HCT116 (cell line): Measurements from ENCODE around the gene SIPA1L3.

ENCODE experiments used
- EZH2 ChIP-seq: fragments of 200-600 bp; sonication (generic); IDR thresholded peaks from 2 replicates; pipeline ENCODE4 v1.6.1; 2017; ENCODE audit warnings: antibody characterized with exemption, mixed run types
- EZH2phosphoT487 ChIP-seq: fragments of 200-600 bp; IDR thresholded peaks from 2 replicates; pipeline ENCODE4 v1.6.1; 2018; ENCODE audit warnings: antibody characterized with exemption, borderline replicate concordance
- POLR2A ChIP-seq: IDR thresholded peaks from 2 replicates; pipeline ENCODE4 v1.7.0; 2011; ENCODE audit warnings: borderline replicate concordance; ENCODE audit not compliant: insufficient read depth, insufficient read length; ENCODE audit errors: extremely low read depth
- POLR2AphosphoS5 ChIP-seq: IDR thresholded peaks from 2 replicates; pipeline ENCODE4 v1.6.1; 2011; ENCODE audit warnings: mild to moderate bottlenecking, low read depth, low read length, moderate library complexity
- RAD21 ChIP-seq: IDR thresholded peaks from 2 replicates; pipeline ENCODE4 v1.6.1; 2012; ENCODE audit warnings: low read depth, mild to moderate bottlenecking
- SIN3A ChIP-seq: IDR thresholded peaks from 2 replicates; pipeline ENCODE4 v1.6.1; 2012; ENCODE audit warnings: low read depth
- SP1 ChIP-seq: IDR thresholded peaks from 2 replicates; pipeline ENCODE4 v1.6.1; 2012; ENCODE audit warnings: low read depth
- SRF ChIP-seq: IDR thresholded peaks from 2 replicates; pipeline ENCODE4 v1.6.1; 2012; ENCODE audit warnings: low read depth
- YY1 ChIP-seq: IDR thresholded peaks from 2 replicates; pipeline ENCODE4 v1.6.1; 2011; ENCODE audit warnings: low read length, low read depth, moderate library complexity, mild to moderate bottlenecking; ENCODE audit not compliant: insufficient replicate concordance; ENCODE audit errors: extremely low read depth
- ZNF274 ChIP-seq: fragments of 200-500 bp; sonication (Bioruptor generic); IDR thresholded peaks from 2 replicates; pipeline ENCODE4 v1.6.1; 2014; ENCODE audit warnings: mild to moderate bottlenecking, low read depth, low read length, inconsistent platforms
- TF ChIP-seq, protein P1 (sequence below): IDR thresholded peaks from 2 replicates; pipeline ENCODE4 v1.6.1; 2012
- TF ChIP-seq, protein P2 (sequence below), 3 experiments: fragments of 200-600 bp in 1 of 3; sonication (generic) in 1 of 3; IDR thresholded peaks in 2 of 3; conservative IDR thresholded peaks in 1 of 3; 2 replicates each; pipeline ENCODE4 v1.5.1; 2012 to 2017; ENCODE audit warnings: low read depth in 2 of 3, low read length in 2 of 3, antibody characterized with exemption in 1 of 3, borderline replicate concordance in 1 of 3, control low read depth in 1 of 3, mild to moderate bottlenecking in 1 of 3, mixed read lengths in 1 of 3, mixed run types in 1 of 3, moderate library complexity in 1 of 3; ENCODE audit not compliant: insufficient read depth in 1 of 3
- TF ChIP-seq, protein P3 (sequence below): IDR thresholded peaks from 2 replicates; pipeline ENCODE4 v1.6.1; 2012

DNA sequence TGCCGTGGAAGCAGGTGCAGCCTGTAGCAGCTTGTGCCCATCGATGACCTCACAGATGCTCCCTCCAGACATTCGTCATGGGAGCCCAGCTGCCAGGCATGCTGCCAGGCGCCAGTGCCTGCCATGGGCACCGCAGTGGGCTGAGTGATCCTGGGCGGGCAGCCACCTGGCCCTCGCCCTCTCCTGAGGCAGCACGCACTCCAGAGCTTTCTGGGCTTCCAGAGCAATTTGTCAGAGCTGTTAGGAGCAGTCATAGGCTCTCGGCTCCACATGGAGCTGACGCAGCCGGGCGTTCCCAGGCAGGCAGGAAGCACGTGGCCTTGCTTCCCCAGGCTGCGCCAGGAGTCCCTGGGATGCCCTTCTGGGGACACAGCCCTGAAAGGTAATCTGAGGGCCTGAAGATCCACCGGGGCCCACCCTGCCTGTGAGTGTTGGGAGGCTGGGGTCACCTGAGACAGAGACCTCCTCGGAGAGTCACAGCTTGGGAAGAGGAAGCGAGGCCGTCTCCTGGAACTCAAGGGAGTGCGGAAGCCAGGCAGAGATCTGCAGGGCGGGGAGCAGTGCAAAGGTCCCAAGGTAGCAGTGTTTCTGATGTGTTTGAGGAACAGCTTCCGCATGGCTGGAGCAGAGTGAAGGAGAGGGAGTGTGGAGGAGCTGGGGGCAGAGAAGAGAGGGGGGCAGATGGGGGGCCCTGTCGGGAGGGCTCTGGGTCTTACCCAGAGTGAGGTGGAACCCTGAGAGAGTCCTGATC, 266.5 kb downstream of the SIPA1L3 start:
- TF ChIP-seq SIN3A = no peak
- no peak for TF ChIP-seq YY1
- TF ChIP-seq, protein P1, sequence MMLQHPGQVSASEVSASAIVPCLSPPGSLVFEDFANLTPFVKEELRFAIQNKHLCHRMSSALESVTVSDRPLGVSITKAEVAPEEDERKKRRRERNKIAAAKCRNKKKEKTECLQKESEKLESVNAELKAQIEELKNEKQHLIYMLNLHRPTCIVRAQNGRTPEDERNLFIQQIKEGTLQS = no peak
- TF ChIP-seq, protein P2, sequence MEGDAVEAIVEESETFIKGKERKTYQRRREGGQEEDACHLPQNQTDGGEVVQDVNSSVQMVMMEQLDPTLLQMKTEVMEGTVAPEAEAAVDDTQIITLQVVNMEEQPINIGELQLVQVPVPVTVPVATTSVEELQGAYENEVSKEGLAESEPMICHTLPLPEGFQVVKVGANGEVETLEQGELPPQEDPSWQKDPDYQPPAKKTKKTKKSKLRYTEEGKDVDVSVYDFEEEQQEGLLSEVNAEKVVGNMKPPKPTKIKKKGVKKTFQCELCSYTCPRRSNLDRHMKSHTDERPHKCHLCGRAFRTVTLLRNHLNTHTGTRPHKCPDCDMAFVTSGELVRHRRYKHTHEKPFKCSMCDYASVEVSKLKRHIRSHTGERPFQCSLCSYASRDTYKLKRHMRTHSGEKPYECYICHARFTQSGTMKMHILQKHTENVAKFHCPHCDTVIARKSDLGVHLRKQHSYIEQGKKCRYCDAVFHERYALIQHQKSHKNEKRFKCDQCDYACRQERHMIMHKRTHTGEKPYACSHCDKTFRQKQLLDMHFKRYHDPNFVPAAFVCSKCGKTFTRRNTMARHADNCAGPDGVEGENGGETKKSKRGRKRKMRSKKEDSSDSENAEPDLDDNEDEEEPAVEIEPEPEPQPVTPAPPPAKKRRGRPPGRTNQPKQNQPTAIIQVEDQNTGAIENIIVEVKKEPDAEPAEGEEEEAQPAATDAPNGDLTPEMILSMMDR (IDR thresholded peaks at IDR 0.05 in 2 of 3, conservative IDR thresholded peaks at IDR 0.05 in 1 of 3; ENCODE audit: borderline replicate concordance in 1 of 3, insufficient read depth in 1 of 3, low read depth in 2 of 3, low read length in 2 of 3) = no peak
- no peak for TF ChIP-seq SRF
- TF ChIP-seq EZH2 = no peak
- TF ChIP-seq, protein P3, sequence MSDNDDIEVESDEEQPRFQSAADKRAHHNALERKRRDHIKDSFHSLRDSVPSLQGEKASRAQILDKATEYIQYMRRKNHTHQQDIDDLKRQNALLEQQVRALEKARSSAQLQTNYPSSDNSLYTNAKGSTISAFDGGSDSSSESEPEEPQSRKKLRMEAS = no peak
- no peak for TF ChIP-seq RAD21
- TF ChIP-seq SP1 = no peak
- no peak for TF ChIP-seq POLR2A
- no peak for TF ChIP-seq POLR2AphosphoS5
- no peak for TF ChIP-seq ZNF274
- TF ChIP-seq EZH2phosphoT487 = no peak
